GM18867 (cell line): ENCODE measurements around the gene MAN2A2.

Source experiments
- ATAC-seq: cut with Tn5 transposase; IDR thresholded peaks from one replicate; pipeline ENCODE4 v1.9.1; 2021; ENCODE audit warnings: mild to moderate bottlenecking, moderate library complexity; ENCODE audit not compliant: unreplicated experiment

MAN2A2 gene

GRCh38 chr15:90959028-90959595 lies 56.0 kb downstream of the MAN2A2 start:
- no peak for ATAC-seq

DNA sequence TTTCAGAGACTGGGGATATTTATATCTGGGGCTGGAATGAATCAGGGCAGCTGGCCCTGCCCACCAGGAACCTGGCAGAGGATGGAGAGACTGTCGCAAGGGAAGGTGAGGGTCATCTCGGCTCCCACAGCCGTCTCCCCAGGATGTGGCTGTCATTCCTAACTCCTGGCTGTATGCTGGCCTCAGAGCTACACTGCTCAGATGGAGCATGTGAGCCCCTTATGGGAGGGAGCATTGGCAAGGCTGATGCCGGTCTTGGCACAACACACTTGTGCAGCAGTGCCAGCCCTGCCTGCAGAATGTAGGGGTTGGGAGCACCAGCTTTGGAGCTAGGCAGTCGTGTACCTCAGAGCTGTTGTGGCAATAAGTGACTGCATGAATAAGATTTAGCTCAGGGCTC lies 56.8 kb downstream of the MAN2A2 start:
- no peak for ATAC-seq

DNA sequence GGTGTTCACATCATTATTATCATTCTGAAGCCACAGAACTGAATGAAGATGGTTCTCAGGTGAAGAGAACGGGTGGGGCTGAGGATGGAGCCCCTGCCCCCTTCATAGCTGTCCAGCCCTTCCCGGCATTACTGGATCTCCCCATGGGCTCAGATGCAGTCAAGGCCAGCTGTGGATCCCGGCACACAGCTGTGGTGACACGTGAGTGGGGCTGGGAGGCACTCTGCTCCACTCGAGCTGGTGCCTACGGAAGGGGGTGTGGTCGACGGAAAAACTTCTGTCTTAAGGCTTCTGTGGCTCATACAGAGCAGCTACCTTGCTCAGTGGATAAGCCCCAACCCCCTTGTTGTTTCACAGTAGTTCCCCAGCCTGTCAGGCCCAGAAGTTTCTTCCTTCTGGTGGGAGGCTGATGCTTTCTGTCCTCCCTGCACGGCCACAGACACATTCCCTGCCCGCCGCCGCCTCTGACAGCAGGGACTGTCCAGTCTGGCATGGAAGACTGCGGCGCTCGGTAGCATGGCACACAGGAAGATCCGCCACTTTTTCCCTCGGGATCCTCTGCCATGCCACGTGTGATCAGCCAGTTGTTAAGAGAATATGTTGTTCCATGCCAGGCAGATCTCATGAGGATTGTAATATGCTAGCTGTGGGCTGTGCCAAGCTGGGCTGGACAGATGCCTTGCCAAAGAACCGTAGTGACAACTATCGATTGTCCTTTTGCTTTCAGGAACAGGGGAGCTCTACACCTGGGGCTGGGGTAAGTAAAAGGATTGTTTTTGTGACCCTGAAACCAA lies 57.4 kb downstream of the MAN2A2 start:
- ATAC-seq: no peak

DNA sequence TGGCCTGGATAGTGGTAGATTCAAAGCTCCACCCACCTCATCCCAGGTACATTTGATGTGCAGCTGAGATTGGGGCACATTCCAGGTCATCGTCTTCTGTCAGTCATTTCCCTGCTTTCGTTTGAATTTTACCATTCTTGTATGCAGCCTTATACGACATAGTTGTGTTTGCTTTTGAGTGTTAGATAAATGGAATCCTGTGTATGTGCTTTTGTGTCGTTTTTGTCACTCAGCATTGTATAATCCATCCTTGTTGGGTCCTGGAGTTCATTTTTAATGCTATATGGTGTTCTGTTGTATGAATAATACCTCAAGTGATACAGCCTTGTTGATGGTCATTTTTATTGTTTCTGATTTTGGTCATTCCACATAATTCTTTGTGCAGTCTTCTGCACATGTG lies 58.9 kb downstream of the MAN2A2 start:
- no peak for ATAC-seq

DNA sequence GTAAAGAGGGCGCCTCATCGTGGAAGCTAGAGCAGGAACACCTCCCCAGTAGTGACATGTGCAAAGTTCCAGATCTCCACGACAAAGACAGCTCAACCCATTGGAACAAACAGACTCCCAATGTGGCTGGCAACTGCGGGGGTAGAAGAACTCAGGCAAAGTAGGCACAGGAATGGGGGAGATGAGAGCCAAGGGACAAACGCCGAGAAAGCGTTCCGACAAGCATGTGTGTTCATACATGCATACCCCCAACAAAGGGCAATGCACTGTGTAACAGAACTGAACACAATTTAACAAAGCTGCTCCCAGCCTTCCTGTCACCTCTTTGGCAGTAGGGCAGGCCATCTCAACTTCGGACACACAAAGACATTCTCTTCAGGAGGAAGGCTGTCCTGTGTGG lies 63.2 kb downstream of the MAN2A2 start:
- ATAC-seq: no peak

GRCh38 chr15:90967206-90967605 lies 64.1 kb downstream of the MAN2A2 start:
- no peak for ATAC-seq

DNA sequence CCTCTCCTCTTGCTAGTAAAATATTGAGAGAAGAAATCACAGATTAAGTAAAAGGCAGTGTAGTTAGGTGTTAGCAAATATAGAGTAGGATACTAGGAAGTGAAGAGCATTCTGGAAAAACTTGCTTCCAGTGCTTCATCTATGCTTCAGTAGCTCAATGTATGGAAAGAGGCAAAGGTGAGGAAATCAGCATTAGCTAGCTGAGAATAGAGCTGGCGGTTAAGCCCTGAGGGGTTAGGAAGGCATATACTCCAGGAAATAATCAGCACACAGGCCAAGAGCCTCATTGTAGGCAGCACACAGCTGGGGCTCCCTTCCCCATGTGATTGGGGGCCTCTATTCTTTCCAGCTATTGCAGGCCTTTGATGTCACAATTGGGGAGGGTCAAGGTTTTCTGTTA lies 65.3 kb downstream of the MAN2A2 start:
- ATAC-seq: no peak

DNA sequence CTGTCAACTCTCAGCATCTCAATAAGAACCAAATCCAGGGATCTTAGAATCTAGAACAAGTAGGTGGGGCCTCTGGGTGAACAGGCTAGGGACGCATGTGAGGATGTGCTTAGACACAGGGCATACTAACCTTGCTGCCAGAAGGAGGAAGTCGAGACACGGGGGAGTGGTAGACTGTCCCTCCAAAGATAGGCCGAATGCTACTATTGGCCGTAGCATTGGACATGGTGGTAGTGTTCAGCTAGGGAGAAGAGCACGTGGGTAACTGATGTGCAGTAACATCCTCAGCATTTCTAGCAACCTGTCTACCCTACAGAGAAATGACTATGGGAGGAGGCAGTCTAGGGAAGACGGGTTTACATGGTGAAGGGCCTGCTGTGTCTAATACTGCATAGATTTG lies 67.2 kb downstream of the MAN2A2 start:
- ATAC-seq: no peak

DNA sequence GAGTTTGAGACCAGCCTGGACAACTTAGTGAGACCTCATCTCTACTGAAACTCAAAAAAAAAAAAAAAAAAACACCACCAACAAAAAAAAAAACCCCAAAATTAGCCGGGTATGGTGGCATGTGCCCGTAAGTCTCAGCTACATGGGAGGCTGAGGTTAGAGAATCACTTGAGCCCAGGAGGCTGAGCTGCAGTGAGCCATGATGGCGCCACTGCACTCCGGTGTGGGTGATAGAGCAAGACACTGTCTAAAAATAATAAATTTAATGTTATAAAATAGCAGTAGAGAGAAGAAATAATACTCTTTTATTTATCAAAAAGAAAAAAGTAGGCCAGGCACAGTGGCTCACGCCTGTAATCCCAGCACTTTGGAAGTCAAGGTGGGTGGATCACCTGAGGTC lies 69.0 kb downstream of the MAN2A2 start:
- no peak for ATAC-seq
